ENCODE measurements around the gene NTM. TPM values are rescaled to one million over a fixed set of nuclear protein-coding genes. Genes with fewer than 3 reads are reported as not detected.

The NTM gene
- total and polyA plus RNA-seq, 2 donors (not counting 3 experiments of a cell fraction or from before 2014, with no cell fraction given): 1.00 to 1.1 TPM

DNA sequence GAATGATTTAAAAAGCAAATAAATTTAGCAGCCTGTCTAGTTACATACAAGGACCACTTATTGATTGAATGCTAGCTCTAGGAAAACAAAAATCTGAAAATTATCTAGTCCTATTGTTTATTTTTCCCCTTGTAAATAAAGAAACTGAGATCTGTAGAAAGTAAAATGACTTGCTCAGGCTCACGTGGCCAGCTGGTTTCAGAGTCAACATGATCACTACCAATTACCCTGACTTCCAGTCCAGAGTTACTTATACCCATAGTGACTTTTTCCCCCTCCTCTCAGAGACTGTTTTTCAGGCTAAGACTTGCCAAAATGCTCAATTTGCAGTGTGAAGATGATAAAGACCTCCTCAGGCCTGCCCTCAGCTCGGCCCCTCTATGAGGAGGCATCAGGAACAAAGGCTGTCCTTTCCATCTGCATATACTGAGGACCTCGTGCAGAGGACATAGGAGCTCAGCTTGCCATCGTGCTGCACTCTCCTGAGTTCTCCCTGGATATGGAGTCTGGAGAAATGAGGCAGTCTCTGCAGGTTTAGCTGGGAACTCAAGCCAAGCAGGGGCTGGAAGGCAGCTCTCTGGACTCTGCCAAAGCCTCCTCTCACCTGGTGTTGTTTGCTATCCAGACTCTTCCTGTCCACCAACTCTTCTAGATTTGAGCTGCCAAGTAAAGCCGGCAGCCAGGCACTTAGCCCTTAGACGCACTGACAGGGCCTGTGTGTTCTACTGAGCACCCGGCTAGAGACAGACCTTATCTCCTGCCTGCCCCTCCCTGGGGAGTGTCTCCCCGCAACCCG lies 883.3 kb downstream of the NTM start:
- Histone ChIP-seq H4K20me1 (replicated peaks; ENCODE audit: control insufficient read depth, extremely low read depth, insufficient read depth, low read length) (no peaks in the 10 kb centered on the region), H3K9me3 (replicated peaks; ENCODE audit: control insufficient read depth, insufficient read depth, low read length) (peaks cover 4% of the 10 kb centered on the region), H3K27ac (ENCODE audit: insufficient read depth, low read depth, low read length) (no peak overlapping the region), H3K9ac (replicated peaks; ENCODE audit: extremely low read depth, insufficient read depth, low read length) (no peak overlapping the region), H3K4me3 (replicated peaks in 1 of 3; ENCODE audit: insufficient read depth in 1 of 3, low read depth in 1 of 3, low read length in 3 of 3) (no peak overlapping the region), H3K36me3 (ENCODE audit: control insufficient read depth in 2 of 2, extremely low read depth in 1 of 2, insufficient read depth in 2 of 2, low read length in 2 of 2) (no peaks in the 10 kb centered on the region), H3K4me1 (ENCODE audit: control insufficient read depth, extremely low read depth, insufficient read depth, low read length) (no peaks in the 10 kb centered on the region), H3K79me2 (ENCODE audit: control insufficient read depth, insufficient read depth, low read length) (no peaks in the 10 kb centered on the region), H2AFZ (ENCODE audit: low read depth, low read length) (no peak overlapping the region), H3K9me1 (replicated peaks; ENCODE audit: control insufficient read depth, extremely low read depth, insufficient read depth, low read length) (no peaks in the 10 kb centered on the region), H3K4me2 (ENCODE audit: insufficient read depth, low read length) (no peak overlapping the region), H3K27me3 (ENCODE audit: control insufficient read depth in 2 of 2, insufficient read depth in 2 of 2, low read length in 2 of 2) (no peaks in the 10 kb centered on the region)
- ChIA-PET CTCF (no interaction called here), POLR2A (no interaction called here)
- intact Hi-C loops (cut with micrococcal nuclease): no loop called here
- no peak for FAIRE-seq
- TF ChIP-seq POLR2AphosphoS5 (IDR thresholded peaks at IDR 0.05; ENCODE audit: insufficient read depth, low read depth, low read length) (no peak), JUN (IDR thresholded peaks at IDR 0.05; ENCODE audit: borderline replicate concordance, insufficient read depth, insufficient read length, low read depth) (no peak), GATA2 (IDR thresholded peaks at IDR 0.05; ENCODE audit: insufficient read depth, insufficient read length, low read depth, low read length) (no peak), MYC (IDR thresholded peaks at IDR 0.05; ENCODE audit: low read depth, low read length) (no peak), POLR2A (IDR thresholded peaks at IDR 0.05; ENCODE audit: low read depth, low read length) (no peak), FOS (IDR thresholded peaks at IDR 0.05; ENCODE audit: borderline replicate concordance, insufficient read depth, low read length) (no peak), EZH2 (IDR thresholded peaks at IDR 0.05; ENCODE audit: borderline replicate concordance, low read depth, low read length, severe bottlenecking) (no peak)
- TF ChIP-seq, protein P1, sequence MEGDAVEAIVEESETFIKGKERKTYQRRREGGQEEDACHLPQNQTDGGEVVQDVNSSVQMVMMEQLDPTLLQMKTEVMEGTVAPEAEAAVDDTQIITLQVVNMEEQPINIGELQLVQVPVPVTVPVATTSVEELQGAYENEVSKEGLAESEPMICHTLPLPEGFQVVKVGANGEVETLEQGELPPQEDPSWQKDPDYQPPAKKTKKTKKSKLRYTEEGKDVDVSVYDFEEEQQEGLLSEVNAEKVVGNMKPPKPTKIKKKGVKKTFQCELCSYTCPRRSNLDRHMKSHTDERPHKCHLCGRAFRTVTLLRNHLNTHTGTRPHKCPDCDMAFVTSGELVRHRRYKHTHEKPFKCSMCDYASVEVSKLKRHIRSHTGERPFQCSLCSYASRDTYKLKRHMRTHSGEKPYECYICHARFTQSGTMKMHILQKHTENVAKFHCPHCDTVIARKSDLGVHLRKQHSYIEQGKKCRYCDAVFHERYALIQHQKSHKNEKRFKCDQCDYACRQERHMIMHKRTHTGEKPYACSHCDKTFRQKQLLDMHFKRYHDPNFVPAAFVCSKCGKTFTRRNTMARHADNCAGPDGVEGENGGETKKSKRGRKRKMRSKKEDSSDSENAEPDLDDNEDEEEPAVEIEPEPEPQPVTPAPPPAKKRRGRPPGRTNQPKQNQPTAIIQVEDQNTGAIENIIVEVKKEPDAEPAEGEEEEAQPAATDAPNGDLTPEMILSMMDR (IDR thresholded peaks at IDR 0.05; ENCODE audit: extremely low read depth in 1 of 2, insufficient read depth in 1 of 2, low read depth in 1 of 2, low read length in 2 of 2): no peak
- TF ChIP-seq, protein P2, sequence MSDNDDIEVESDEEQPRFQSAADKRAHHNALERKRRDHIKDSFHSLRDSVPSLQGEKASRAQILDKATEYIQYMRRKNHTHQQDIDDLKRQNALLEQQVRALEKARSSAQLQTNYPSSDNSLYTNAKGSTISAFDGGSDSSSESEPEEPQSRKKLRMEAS (IDR thresholded peaks at IDR 0.05; ENCODE audit: insufficient read depth, insufficient read length): no peak
- no TSS peak for BruUV-seq (replicated peaks)
- dilution Hi-C loops (cut with MboI; ENCODE audit: extremely low pct_ligation_motif_present, low sequenced_read_pairs): no loop called here
- no peak for DNase-seq (ENCODE audit: low read depth, low spot score)

All from endothelial cell of umbilical vein (primary cell).